K562 (cell line): ENCODE results near the gene DMD. TPM values are rescaled to one million over a fixed set of nuclear protein-coding genes. Genes with fewer than 3 reads are reported as not detected.

Experiments used
- ATAC-seq: fragments of 200-7000 bp; cut with Tn5 transposase; 3 replicates; pipeline ENCODE4 v1.9.1; 2020; ENCODE audit warnings: moderate library complexity
- BruUV-seq: library from RNA; stranded (reverse); fragments of 400-500 nt; replicated peaks from 2 replicates; lab custom pipeline; 2021; lab: Mats Ljungman, UMichigan
- CTCF ChIA-PET: fragments of 300-600 bp; formaldehyde crosslinking; extraction: SDS; loops from one replicate; lab custom pipeline; 2021; ENCODE audit warnings: low intra/inter-chr PET ratio; lab: Yijun Ruan, JAX
- POLR2A ChIA-PET: fragments of 300-600, 350-650 bp; sonication (Branson Sonifier 250); formaldehyde crosslinking; extraction: SDS; loops from one replicate; lab custom pipeline; 2021; ENCODE audit warnings: antibody characterized with exemption, inconsistent platforms; lab: Yijun Ruan, JAX
- DNase-seq, 4 experiments: peaks; one replicate each; pipeline versions ENCODE4 v3.0.0 to v3.0.0-alpha.2; 2011 to 2018; ENCODE audit warnings: low spot score in 3 of 4, mixed read lengths in 3 of 4; ENCODE audit errors: extremely low read depth in 1 of 4
- FAIRE-seq: peaks from 2 replicates; lab custom pipeline; 2011; peaks lifted over from hg19 to GRCh38; lab: Jason Lieb, UNC
- H2AFZ ChIP-seq: 2 replicates; pipeline ENCODE4 v1.6.0; 2011; ENCODE audit warnings: low read depth, low read length, control low read depth, inconsistent platforms
- H3K27ac ChIP-seq: fragments of 200-600 bp; 3 replicates; pipeline ENCODE4 v1.8.0; 2011; ENCODE audit warnings: low read depth, mild to moderate bottlenecking, control low read depth, inconsistent platforms, low read length, moderate library complexity, mixed read lengths; ENCODE audit errors: extremely low read depth
- H3K27me3 ChIP-seq, 2 experiments: fragments of 300-600 bp in 1 of 2; 2 replicates in 1 of 2; 3 replicates in 1 of 2; pipeline versions ENCODE4 v1.6.0 to v1.8.0; 2011; ENCODE audit warnings: inconsistent platforms in 2 of 2, low read length in 2 of 2, mild to moderate bottlenecking in 1 of 2, mixed read lengths in 1 of 2, moderate library complexity in 1 of 2; ENCODE audit not compliant: control insufficient read depth in 2 of 2, insufficient read depth in 2 of 2
- H3K36me3 ChIP-seq: fragments of 300-600 bp; 3 replicates; pipeline ENCODE4 v1.8.0; 2011; ENCODE audit warnings: mild to moderate bottlenecking, low read length, inconsistent platforms; ENCODE audit not compliant: control insufficient read depth, insufficient read depth
- H3K4me1 ChIP-seq, 2 experiments: fragments of 200-600 bp in 1 of 2; replicated peaks in 1 of 2; 2 replicates in 1 of 2; 3 replicates in 1 of 2; pipeline versions ENCODE4 v1.5.1 to v1.8.0; 2011; ENCODE audit warnings: inconsistent platforms in 2 of 2, low read length in 2 of 2, mild to moderate bottlenecking in 1 of 2, mixed read lengths in 1 of 2, moderate library complexity in 1 of 2; ENCODE audit not compliant: control insufficient read depth in 2 of 2, insufficient read depth in 2 of 2
- H3K4me2 ChIP-seq: 2 replicates; pipeline ENCODE4 v1.6.1; 2011; ENCODE audit warnings: low read length, control low read depth, inconsistent platforms, mixed read lengths; ENCODE audit not compliant: insufficient read depth
- H3K4me3 ChIP-seq: fragments of 200-600 bp; sonication (generic), shearing (Covaris generic); 2 replicates; pipeline ENCODE4 v1.5.1; 2016; ENCODE audit warnings: control low read depth, inconsistent platforms
- H3K79me2 ChIP-seq: fragments of 200-600 bp; 3 replicates; pipeline ENCODE4 v1.8.0; 2011; ENCODE audit warnings: low read length, inconsistent platforms; ENCODE audit not compliant: control insufficient read depth, insufficient read depth
- H3K9ac ChIP-seq, 2 experiments: 2 replicates each; pipeline versions ENCODE4 v1.6.0 to v1.6.1; 2011; ENCODE audit warnings: low read depth in 2 of 2, low read length in 2 of 2, control low read depth in 1 of 2, inconsistent platforms in 1 of 2, mild to moderate bottlenecking in 1 of 2, mixed read lengths in 1 of 2; ENCODE audit not compliant: insufficient read depth in 1 of 2
- H3K9me1 ChIP-seq: one replicate; pipeline ENCODE4 v1.6.0; 2011; ENCODE audit warnings: inconsistent platforms, mild to moderate bottlenecking, low read length, moderate library complexity; ENCODE audit not compliant: control insufficient read depth, insufficient read depth
- H3K9me3 ChIP-seq: replicated peaks from 2 replicates; pipeline ENCODE4 v1.5.1; 2011; ENCODE audit warnings: low read depth, low read length, inconsistent platforms; ENCODE audit not compliant: control insufficient read depth, insufficient read depth
- H4K20me1 ChIP-seq: replicated peaks from 2 replicates; pipeline ENCODE4 v1.6.1; 2011; ENCODE audit warnings: low read length, inconsistent platforms, mixed read lengths; ENCODE audit not compliant: control insufficient read depth, insufficient read depth
- CTBP1 ChIP-seq: fragments of 450-650 bp; IDR thresholded peaks from 2 replicates; pipeline ENCODE4 v1.6.1; 2016; ENCODE audit warnings: borderline replicate concordance
- HINFP ChIP-seq: fragments of 450-650 bp; conservative IDR thresholded peaks from 2 replicates; pipeline ENCODE4 v1.6.1; 2016; ENCODE audit warnings: missing genetic modification characterization, low read depth, mild to moderate bottlenecking, control low read depth, missing compliant biosample characterization
- RBM15 ChIP-seq: fragments of 200-400 bp; formaldehyde crosslinking; IDR thresholded peaks from 2 replicates; pipeline ENCODE4 v1.6.1; 2018; ENCODE audit warnings: mild to moderate bottlenecking, low read length, moderate library complexity; ENCODE audit not compliant: insufficient read depth
- SNAPC5 ChIP-seq: fragments of 250-450 bp; sonication (Bioruptor Pico); IDR thresholded peaks from 2 replicates; pipeline ENCODE4 v1.8.0; 2021; ENCODE audit warnings: moderate library complexity, mild to moderate bottlenecking, inconsistent platforms
- TCF7L2 ChIP-seq: fragments of 150-350 bp; IDR thresholded peaks from 2 replicates; pipeline ENCODE4 v1.6.1; 2016; ENCODE audit warnings: low read depth, mild to moderate bottlenecking, low read length, moderate library complexity
- ZNF121 ChIP-seq: sonication (generic); formaldehyde crosslinking; conservative IDR thresholded peaks from 2 replicates; pipeline ENCODE4 v1.8.0; 2022; ENCODE audit warnings: missing genetic modification reagents
- WGBS: fragments of 100-300 bp; shearing (Covaris generic); methylation state at CpG from one replicate; pipeline ENCODE4 v1.1.6; 2016; ENCODE audit warnings: low coverage, mixed read lengths; ENCODE audit not compliant: insufficient coverage; ENCODE audit errors: missing lambda C conversion rate; 5-methylcytosine and 5-hydroxymethylcytosine counted together
- in situ Hi-C: fragments of 300-500 bp; cut with MboI; formaldehyde crosslinking; loops from 4 replicates; pipeline ENCODE4 v1.15.0; 2018; ENCODE audit warnings: inconsistent platforms, mixed read lengths
- intact Hi-C: fragments of 100-400 bp; cut with micrococcal nuclease; formaldehyde crosslinking; loops from 2 replicates; pipeline ENCODE4 v1.14.2; 2022
- polyA plus RNA-seq, 8 experiments: library from polyadenylated mRNA; depleted of rRNA in 4 of 8; stranded (reverse) in 5 of 8; unstranded in 3 of 8; fragments of >200 nt; fragmentation: Nextera tagmentation in 2 of 8; fragmentation: Illumina TruSeq in 1 of 8; extraction: Ambion mirVana in 2 of 8; extraction: Trizol in 1 of 8; gene quantifications; 2 replicates each; pipeline versions ENCODE4 v1.2.1 to v1.2.3, GENCODE V29; 2011 to 2014; ENCODE audit warnings: inconsistent platforms in 1 of 8, missing spikeins in 1 of 8
- total RNA-seq, 7 experiments: library from RNA; depleted of rRNA in 6 of 7; stranded (reverse); fragments of >200 nt in 6 of 7; fragmentation: Illumina TruSeq in 2 of 7; extraction: Trizol in 2 of 7; gene quantifications; 2 replicates each; pipeline versions ENCODE4 v1.2.1 to v1.2.3, GENCODE V29; 2011 to 2021; ENCODE audit warnings: low replicate concordance in 1 of 7
- TF ChIP-seq, protein P1 (sequence below), 2 experiments: fragments of 450-650 bp; IDR thresholded peaks; 2 replicates each; pipeline ENCODE4 v1.6.1; 2016; ENCODE audit warnings: mild to moderate bottlenecking in 2 of 2, borderline replicate concordance in 1 of 2, low read depth in 1 of 2, moderate library complexity in 1 of 2

The DMD gene
- total and polyA plus RNA-seq, 9 of the 15 experiments (the other 6 are each of a cell fraction or from before 2014, with no cell fraction given) = 3.8 to 20.4 (median 11.4) TPM

DNA sequence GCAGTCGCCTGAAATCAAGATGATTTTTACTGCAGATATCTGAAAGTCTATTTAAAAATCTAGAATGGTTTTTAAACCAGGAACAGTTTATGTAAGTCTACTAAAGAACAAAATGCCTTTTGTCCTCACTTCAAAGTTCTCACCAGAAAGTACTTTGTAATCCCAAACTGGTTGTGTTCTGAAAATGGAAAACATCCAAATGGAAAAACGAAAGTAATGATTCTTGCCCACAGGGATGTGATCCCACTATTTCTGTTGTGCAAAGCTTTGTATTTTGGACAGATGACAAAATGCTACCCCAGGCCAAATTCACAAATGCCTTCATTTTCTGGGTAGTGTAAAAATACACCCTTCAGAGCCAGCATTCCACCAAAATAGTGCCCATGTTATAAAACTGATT is 1874.0 kb downstream of the DMD start:
- Histone ChIP-seq H3K4me2 (no peak overlapping the region), H3K4me1 (no peaks in the 10 kb centered on the region; a peak in 1 of 5 replicates), H3K79me2 (no peaks in the 10 kb centered on the region), H3K9me1 (no peaks in the 10 kb centered on the region), H3K27ac (no peak overlapping the region), H4K20me1 (no peaks in the 10 kb centered on the region), H3K9ac (no peak overlapping the region), H3K36me3 (no peaks in the 10 kb centered on the region), H2AFZ (no peak overlapping the region), H3K4me3 (no peak overlapping the region), H3K9me3 (no peaks in the 10 kb centered on the region), H3K27me3 (no peaks in the 10 kb centered on the region)
- CTCF ChIA-PET = no interaction called here
- DNase-seq = no peak
- no peak for FAIRE-seq
- TF ChIP-seq RBM15 (no peak), CTBP1 (no peak), HINFP (tag) (no peak), SNAPC5 (CRISPR knock-in tag) (no peak), ZNF121 (CRISPR knock-in tag) (no peak), TCF7L2 (no peak)
- TF ChIP-seq, protein P1, sequence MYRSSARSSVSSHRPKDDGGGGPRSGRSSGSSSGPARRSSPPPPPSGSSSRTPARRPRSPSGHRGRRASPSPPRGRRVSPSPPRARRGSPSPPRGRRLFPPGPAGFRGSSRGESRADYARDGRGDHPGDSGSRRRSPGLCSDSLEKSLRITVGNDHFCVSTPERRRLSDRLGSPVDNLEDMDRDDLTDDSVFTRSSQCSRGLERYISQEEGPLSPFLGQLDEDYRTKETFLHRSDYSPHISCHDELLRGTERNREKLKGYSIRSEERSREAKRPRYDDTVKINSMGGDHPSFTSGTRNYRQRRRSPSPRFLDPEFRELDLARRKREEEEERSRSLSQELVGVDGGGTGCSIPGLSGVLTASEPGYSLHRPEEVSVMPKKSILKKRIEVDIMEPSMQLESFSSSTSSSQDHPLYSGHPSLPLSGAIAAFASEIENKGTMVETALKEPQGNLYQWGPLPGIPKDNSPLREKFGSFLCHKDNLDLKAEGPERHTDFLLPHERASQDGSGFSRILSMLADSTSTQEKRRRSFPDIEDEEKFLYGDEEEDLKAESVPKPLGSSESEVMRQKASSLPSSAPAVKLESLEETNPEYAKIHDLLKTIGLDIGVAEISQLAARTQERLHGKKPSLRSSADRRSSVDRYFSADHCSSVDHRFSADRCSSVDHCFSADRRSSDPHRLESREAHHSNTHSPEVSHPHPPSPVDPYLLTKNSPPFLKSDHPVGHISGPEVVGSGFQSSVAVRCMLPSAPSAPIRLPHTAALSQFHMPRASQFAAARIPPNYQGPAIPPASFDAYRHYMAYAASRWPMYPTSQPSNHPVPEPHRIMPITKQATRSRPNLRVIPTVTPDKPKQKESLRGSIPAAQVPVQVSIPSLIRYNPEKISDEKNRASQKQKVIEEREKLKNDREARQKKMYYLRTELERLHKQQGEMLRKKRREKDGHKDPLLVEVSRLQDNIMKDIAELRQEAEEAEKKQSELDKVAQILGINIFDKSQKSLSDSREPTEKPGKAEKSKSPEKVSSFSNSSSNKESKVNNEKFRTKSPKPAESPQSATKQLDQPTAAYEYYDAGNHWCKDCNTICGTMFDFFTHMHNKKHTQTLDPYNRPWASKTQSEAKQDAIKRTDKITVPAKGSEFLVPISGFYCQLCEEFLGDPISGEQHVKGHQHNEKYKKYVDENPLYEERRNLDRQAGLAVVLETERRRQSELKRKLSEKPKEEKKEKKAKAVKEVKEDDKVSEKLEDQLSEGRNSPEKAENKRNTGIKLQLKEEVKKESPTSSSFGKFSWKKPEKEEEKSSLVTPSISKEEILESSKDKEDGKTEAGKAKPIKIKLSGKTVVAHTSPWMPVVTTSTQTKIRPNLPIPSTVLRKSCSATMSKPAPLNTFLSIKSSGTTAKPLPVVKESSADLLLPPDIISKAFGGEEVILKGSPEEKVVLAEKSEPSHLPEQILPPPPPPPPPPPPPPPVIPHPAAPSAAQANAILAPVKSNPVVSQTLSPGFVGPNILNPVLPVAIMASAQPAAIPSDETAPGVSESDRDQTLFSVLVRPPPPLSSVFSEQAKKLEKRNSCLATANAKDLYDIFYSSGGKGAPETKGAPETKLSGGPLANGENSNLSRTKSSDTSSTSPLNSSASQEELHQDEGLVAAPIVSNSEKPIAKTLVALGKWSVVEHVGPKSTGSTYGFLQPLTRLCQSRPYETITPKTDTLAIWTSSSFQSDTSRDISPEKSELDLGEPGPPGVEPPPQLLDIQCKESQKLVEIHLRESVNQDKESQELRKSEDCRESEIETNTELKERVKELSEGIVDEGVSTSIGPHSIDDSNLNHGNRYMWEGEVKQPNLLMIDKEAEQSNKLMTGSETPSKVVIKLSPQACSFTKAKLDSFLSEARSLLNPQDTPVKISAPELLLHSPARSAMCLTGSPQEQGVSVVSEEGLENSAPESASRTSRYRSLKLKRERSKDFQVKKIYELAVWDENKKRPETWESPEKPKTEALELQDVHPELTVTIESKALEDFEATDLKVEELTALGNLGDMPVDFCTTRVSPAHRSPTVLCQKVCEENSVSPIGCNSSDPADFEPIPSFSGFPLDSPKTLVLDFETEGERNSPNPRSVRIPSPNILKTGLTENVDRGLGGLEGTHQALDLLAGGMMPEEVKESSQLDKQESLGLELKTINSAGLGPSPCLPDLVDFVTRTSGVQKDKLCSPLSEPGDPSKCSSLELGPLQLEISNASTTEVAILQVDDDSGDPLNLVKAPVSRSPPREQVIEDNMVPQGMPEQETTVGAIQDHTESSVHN (IDR thresholded peaks at IDR 0.05; ENCODE audit: borderline replicate concordance in 1 of 2, low read depth in 1 of 2) = no peak
- in situ Hi-C loops = no loop called here
- no peak for ATAC-seq
- POLR2A ChIA-PET = no interaction called here
- intact Hi-C loops = no loop called here
- no TSS peak for BruUV-seq
- WGBS = 36% methylated on average over 2 of the region's 2 CpGs
